ENCODE data around the gene RECQL5.

The RECQL5 gene

GRCh38 chr17:75666959-75667790, at the start of gene RECQL5, which contains the start of gene SAP30BP:
Gene RECQL5 (minus strand): TSS chr17:75667154. CDS start chr17:75666557, 597 bp downstream.
Gene SAP30BP (plus strand): TSS chr17:75667338. CDS start chr17:75667373, 35 bp downstream.
- DNase-seq (ENCODE audit: low spot score), result peak; percentile 99

GRCh38 chr17:75712446-75712845, 45.5 kb upstream of the RECQL5 start:
- no peak for DNase-seq (ENCODE audit: low spot score)

GRCh38 chr17:75707079-75707571, 40.2 kb upstream of the RECQL5 start:
- DNase-seq (ENCODE audit: low spot score), result peak; percentile 65

GRCh38 chr17:75706042-75706728, 39.2 kb upstream of the RECQL5 start:
- no peak for DNase-seq (ENCODE audit: low spot score)

GRCh38 chr17:75704963-75705875, 38.3 kb upstream of the RECQL5 start:
- no peak for DNase-seq (ENCODE audit: low spot score)

GRCh38 chr17:75703591-75703990, 36.6 kb upstream of the RECQL5 start:
- DNase-seq (ENCODE audit: low spot score), result no peak

GRCh38 chr17:75703191-75703590, 36.2 kb upstream of the RECQL5 start:
- DNase-seq (ENCODE audit: low spot score), result no peak

GRCh38 chr17:75701288-75701687, 34.3 kb upstream of the RECQL5 start:
- DNase-seq (ENCODE audit: low spot score), result no peak

GRCh38 chr17:75698659-75699058, 31.7 kb upstream of the RECQL5 start:
- DNase-seq (ENCODE audit: low spot score), result no peak

GRCh38 chr17:75697651-75698291, 30.8 kb upstream of the RECQL5 start:
- no peak for DNase-seq (ENCODE audit: low spot score)

GRCh38 chr17:75695830-75696271, 28.9 kb upstream of the RECQL5 start:
- no peak for DNase-seq (ENCODE audit: low spot score)

GRCh38 chr17:75695141-75695829, 28.3 kb upstream of the RECQL5 start:
- no peak for DNase-seq (ENCODE audit: low spot score)

GRCh38 chr17:75694536-75694935, 27.6 kb upstream of the RECQL5 start:
- DNase-seq (ENCODE audit: low spot score), result no peak

- DNase-seq (ENCODE audit: low spot score), result no peak
These were observed 26.8 kb upstream of the RECQL5 start for GRCh38 chr17:75693500-75694481.

- no peak for DNase-seq (ENCODE audit: low spot score)
These were observed 26.0 kb upstream of the RECQL5 start for GRCh38 chr17:75692976-75693375.

- DNase-seq (ENCODE audit: low spot score), result no peak
These were observed 25.1 kb upstream of the RECQL5 start for GRCh38 chr17:75691801-75692626.

- no peak for DNase-seq (ENCODE audit: low spot score)
These were observed 24.4 kb upstream of the RECQL5 start for GRCh38 chr17:75691371-75691791.

- DNase-seq (ENCODE audit: low spot score), result no peak
These were observed 22.5 kb upstream of the RECQL5 start for GRCh38 chr17:75689441-75689873.
